ENCODE results near the gene KRTAP29-1.
"Not testable (repeated sequence)": the region's sequence is repeated elsewhere in the genome, so short reads cannot be mapped to it uniquely, and the experiment has no call there.

Gene KRTAP29-1

DNA sequence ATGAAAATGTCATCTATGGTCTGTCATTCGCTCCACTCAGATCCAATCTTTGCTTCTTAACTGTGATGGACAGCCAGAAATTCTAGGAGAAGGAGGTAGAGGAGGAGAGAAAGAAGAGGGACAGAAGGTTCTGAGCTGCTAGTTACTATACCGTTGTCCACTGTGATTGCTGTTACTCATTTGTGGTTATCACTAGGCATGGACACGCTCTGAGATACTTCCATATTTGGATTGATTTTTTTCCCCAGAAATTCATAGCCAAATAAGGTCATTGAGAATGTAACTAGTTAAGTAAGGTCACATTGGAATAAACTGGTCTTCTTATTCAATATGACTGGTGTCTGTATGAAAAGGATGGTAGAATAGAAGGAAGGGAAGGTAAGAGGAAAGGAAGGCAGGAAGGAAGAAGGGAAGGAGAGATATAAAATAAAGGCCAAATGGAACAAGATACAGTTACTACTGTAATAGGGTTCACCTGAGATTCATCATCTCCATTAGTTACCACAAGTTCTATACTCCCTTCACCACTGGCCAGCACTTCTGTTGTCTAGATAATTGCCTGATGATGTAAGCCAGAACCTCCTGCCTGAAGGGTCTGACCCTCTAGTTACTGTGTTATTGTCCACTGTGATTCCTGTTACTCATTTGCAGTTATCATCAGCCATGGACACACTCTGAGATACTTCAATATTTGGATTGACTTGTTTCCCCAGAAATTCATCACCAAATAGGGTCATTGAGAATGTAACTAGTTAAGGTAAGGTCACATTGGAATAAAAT, 24.3 kb downstream of the KRTAP29-1 start:
- TF ChIP-seq, protein P1, sequence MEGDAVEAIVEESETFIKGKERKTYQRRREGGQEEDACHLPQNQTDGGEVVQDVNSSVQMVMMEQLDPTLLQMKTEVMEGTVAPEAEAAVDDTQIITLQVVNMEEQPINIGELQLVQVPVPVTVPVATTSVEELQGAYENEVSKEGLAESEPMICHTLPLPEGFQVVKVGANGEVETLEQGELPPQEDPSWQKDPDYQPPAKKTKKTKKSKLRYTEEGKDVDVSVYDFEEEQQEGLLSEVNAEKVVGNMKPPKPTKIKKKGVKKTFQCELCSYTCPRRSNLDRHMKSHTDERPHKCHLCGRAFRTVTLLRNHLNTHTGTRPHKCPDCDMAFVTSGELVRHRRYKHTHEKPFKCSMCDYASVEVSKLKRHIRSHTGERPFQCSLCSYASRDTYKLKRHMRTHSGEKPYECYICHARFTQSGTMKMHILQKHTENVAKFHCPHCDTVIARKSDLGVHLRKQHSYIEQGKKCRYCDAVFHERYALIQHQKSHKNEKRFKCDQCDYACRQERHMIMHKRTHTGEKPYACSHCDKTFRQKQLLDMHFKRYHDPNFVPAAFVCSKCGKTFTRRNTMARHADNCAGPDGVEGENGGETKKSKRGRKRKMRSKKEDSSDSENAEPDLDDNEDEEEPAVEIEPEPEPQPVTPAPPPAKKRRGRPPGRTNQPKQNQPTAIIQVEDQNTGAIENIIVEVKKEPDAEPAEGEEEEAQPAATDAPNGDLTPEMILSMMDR (IDR thresholded peaks at IDR 0.05; ENCODE audit: low read depth, low read length), result no peak
- no peak for DNase-seq (ENCODE audit: low read depth in 2 of 2)
- H3K4me3 ChIP-seq (replicated peaks in 1 of 2; ENCODE audit: low read depth in 2 of 2, low read length in 2 of 2), result no peak overlapping the region

DNA sequence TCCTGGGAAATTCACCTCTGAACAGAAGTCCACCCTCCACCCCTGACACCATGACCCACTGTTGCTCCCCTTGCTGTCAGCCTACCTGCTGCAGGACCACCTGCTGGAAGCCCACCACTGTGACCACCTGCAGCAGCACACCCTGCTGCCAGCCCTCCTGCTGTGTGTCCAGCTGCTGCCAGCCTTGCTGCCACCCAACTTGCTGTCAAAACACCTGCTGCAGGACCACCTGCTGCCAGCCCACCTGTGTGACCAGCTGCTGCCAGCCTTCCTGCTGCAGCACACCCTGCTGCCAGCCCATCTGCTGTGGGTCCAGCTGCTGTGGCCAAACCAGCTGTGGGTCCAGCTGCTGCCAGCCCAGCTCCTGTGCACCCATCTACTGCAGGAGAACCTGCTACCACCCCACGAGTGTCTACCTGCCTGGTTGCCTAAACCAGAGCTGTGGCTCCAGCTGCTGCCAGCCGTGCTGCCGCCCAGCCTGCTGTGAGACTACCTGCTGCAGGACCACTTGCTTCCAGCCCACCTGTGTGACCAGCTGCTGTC, 26.9 kb downstream of the KRTAP29-1 start, which contains the start of gene KRTAP9-7:
Gene KRTAP9-7 (plus strand): TSS at position 51 of the 543 bp plus-strand sequence. CDS start 0 bp downstream, at position 51.
- not testable (repeated sequence) for H3K4me3 ChIP-seq (replicated peaks in 1 of 2; ENCODE audit: low read depth in 2 of 2, low read length in 2 of 2); DNase-seq (ENCODE audit: low read depth in 2 of 2)

DNA sequence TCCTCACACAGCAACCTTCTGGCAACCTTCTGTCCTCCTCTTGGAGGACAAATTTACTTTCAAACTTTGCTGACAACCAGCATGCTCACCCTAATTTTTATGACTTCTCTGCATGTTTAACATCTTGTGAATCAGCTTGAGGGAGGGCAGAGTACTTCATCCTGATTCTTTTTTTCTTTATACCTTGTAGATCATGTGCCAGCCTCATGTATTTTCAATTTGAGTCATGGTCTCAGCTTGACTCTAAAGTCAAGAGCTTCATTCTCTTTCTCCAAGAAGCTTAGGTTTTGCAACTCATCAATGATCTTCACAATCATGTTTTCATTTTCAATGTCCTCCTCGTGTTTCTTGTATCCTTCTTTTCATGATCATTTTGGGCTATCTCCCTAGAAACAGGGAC, 30.8 kb downstream of the KRTAP29-1 start:
- TF ChIP-seq, protein P1 (IDR thresholded peaks at IDR 0.05; ENCODE audit: low read depth, low read length), result no peak
- DNase-seq (ENCODE audit: low read depth in 2 of 2), result no peak
- H3K4me3 ChIP-seq (replicated peaks in 1 of 2; ENCODE audit: low read depth in 2 of 2, low read length in 2 of 2), result no peak overlapping the region

DNA sequence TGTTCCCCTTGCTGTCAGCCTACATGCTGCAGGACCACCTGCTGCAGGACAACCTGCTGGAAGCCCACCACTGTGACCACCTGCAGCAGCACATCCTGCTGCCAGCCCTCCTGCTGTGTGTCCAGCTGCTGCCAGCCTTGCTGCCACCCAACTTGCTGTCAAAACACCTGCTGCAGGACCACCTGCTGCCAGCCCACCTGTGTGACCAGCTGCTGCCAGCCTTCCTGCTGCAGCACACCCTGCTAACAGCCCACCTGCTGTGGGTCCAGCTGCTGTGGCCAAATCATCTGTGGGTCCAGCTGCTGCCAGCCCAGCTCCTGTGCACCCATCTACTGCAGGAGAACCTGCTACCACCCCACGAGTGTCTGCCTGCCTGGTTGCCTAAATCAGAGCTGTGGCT, 31.3 kb downstream of the KRTAP29-1 start:
- DNase-seq (ENCODE audit: low read depth in 2 of 2); H3K4me3 ChIP-seq (replicated peaks in 1 of 2; ENCODE audit: low read depth in 2 of 2, low read length in 2 of 2): not testable (repeated sequence)

DNA sequence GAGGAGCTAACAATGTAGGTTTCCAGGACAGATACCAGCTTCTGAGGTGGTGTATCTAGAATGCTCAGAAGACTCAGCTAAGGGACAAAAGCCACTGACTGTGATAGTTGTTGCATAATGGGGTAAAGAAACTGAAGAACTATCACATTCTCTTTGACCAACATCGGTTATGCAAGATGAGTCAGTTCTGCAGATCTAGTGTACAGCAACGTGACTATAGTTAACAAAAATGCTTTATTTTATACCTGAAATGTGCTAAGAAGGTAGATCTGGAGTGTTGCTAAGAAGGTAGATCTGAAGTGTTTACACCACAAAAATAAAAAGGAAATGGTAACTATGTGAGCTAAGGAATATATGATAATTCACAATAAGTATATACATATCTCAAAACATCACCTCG, 34.9 kb downstream of the KRTAP29-1 start:
- TF ChIP-seq, protein P1 (IDR thresholded peaks at IDR 0.05; ENCODE audit: low read depth, low read length), result no peak
- no peak for DNase-seq (ENCODE audit: low read depth in 2 of 2)
- no peak overlapping the region for H3K4me3 ChIP-seq (replicated peaks in 1 of 2; ENCODE audit: low read depth in 2 of 2, low read length in 2 of 2)

DNA sequence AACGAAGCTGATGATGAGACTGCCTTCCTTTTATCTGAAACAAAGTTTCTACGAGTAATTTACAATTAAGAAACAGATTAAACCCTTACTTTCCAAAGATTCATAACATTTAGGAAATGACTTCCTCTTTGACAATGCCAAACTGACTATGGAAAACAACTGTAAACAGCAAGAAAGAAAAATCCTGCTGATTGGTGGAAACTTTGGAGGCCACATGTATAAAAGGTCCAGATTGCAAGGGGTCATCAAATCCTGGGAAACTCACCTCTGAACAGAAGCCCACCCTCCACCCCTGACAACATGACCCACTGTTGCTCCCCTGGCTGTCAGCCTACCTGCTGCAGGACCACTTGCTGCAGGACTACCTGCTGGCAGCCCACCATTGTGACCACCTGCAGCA, 37.6 kb downstream of the KRTAP29-1 start, which contains the start of gene KRTAP9-6:
Gene KRTAP9-6 (plus strand): TSS at position 301 of the 400 bp plus-strand sequence. CDS start 0 bp downstream, at position 301.
- TF ChIP-seq, protein P1 (IDR thresholded peaks at IDR 0.05; ENCODE audit: low read depth, low read length), result no peak
- H3K4me3 ChIP-seq (replicated peaks in 1 of 2; ENCODE audit: low read depth in 2 of 2, low read length in 2 of 2), result no peak within 1 kb of the TSS
- no peak for DNase-seq (ENCODE audit: low read depth in 2 of 2)

DNA sequence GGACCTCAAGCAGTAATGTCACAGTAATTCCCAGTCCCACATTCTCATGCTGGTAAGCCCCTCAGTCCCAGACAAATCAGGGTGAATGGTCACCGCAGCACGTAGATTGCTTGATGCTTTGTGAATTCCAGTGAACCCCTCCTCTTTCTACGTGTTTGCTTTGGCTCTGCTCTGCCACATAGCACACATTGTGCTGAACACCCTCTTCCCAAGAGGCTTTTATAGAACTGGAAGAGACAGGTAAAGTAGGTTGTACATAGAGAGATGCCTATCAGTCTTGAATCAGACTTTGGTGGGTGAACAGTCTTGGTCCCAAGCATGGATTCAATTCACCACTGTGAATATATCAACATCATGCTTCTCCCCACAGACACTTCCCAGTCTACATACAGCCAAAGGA, 38.1 kb downstream of the KRTAP29-1 start:
- no peak for DNase-seq (ENCODE audit: low read depth in 2 of 2)
- TF ChIP-seq, protein P1 (IDR thresholded peaks at IDR 0.05; ENCODE audit: low read depth, low read length), result no peak
- H3K4me3 ChIP-seq (replicated peaks in 1 of 2; ENCODE audit: low read depth in 2 of 2, low read length in 2 of 2), result no peak overlapping the region
